ENCODE data around the gene HAUS8.

DNA sequence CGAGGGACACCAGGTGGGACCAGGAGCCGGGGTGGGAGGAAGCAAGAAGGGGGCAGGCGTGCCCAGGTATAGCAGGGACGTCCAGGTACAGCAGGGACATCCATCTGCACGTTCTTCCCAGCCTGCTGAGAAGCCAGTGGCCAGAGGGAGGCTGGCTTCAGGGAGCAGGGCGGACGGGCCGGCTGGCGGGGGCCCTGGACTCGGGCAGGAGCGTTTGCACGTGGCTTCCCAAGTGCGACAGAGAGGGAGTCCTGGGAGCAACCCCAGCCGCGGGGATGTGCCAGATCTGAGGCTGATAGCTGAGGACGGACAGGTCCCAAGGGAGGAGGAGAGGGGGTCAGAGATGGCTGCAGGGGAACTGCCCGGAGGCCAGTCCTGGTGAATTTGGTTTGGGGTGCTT is 37.0 kb upstream of the HAUS8 start:
- TF ChIP-seq, protein P1, sequence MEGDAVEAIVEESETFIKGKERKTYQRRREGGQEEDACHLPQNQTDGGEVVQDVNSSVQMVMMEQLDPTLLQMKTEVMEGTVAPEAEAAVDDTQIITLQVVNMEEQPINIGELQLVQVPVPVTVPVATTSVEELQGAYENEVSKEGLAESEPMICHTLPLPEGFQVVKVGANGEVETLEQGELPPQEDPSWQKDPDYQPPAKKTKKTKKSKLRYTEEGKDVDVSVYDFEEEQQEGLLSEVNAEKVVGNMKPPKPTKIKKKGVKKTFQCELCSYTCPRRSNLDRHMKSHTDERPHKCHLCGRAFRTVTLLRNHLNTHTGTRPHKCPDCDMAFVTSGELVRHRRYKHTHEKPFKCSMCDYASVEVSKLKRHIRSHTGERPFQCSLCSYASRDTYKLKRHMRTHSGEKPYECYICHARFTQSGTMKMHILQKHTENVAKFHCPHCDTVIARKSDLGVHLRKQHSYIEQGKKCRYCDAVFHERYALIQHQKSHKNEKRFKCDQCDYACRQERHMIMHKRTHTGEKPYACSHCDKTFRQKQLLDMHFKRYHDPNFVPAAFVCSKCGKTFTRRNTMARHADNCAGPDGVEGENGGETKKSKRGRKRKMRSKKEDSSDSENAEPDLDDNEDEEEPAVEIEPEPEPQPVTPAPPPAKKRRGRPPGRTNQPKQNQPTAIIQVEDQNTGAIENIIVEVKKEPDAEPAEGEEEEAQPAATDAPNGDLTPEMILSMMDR (IDR thresholded peaks at IDR 0.05 in 4 of 5, conservative IDR thresholded peaks at IDR 0.05 in 1 of 5), result no peak
- no peak for TF ChIP-seq POLR2A (IDR thresholded peaks at IDR 0.05)
